ENCODE measurements around the gene NR3C2.

The NR3C2 gene

GRCh38 chr4:148081267-148081666 lies 360.9 kb downstream of the NR3C2 start:
- H3K27ac Mint-ChIP-seq, result peak overlapping the region; percentile 76
- ATAC-seq (no peak), DNase-seq (ENCODE audit: low spot score in 2 of 2) (no peak)
- peaks cover 4% of the 10 kb centered on the region for H3K9me3 Mint-ChIP-seq
- H3K36me3 Mint-ChIP-seq, result peaks cover 30% of the 10 kb centered on the region
- no peak overlapping the region for H3K4me3 Mint-ChIP-seq
- H3K4me1 Mint-ChIP-seq, result peaks cover 23% of the 10 kb centered on the region

GRCh38 chr4:148079961-148080360 lies 362.3 kb downstream of the NR3C2 start:
- Mint-ChIP-seq H3K4me3 (no peak overlapping the region), H3K9me3 (peaks cover 14% of the 10 kb centered on the region), H3K27ac (no peak overlapping the region), H3K4me1 (peaks cover 13% of the 10 kb centered on the region), H3K36me3 (peaks cover 31% of the 10 kb centered on the region)
- DNase-seq (ENCODE audit: low spot score in 2 of 2), result no peak
- ATAC-seq, result no peak

- Mint-ChIP-seq H3K9me3 (peaks cover 18% of the 10 kb centered on the region), H3K36me3 (peaks cover 39% of the 10 kb centered on the region), H3K4me3 (no peak overlapping the region), H3K27ac (no peak overlapping the region), H3K4me1 (peaks cover 6% of the 10 kb centered on the region)
- DNase-seq (ENCODE audit: low spot score in 2 of 2), result no peak
- no peak for ATAC-seq
Measured at GRCh38 chr4:148078061-148078460, 364.2 kb downstream of the NR3C2 start.

GRCh38 chr4:148077581-148077980 lies 364.6 kb downstream of the NR3C2 start:
- H3K9me3 Mint-ChIP-seq, result peaks cover 18% of the 10 kb centered on the region
- H3K4me1 Mint-ChIP-seq, result peaks cover 6% of the 10 kb centered on the region
- ATAC-seq, result no peak
- DNase-seq (ENCODE audit: low spot score in 2 of 2), result no peak
- no peak overlapping the region for H3K27ac Mint-ChIP-seq
- H3K4me3 Mint-ChIP-seq, result no peak overlapping the region
- H3K36me3 Mint-ChIP-seq, result peaks cover 43% of the 10 kb centered on the region

- H3K9me3 Mint-ChIP-seq, result peaks cover 18% of the 10 kb centered on the region
- peaks cover 6% of the 10 kb centered on the region for H3K4me1 Mint-ChIP-seq
- DNase-seq (ENCODE audit: low spot score in 2 of 2) (no peak), ATAC-seq (no peak)
- H3K4me3 Mint-ChIP-seq, result no peak overlapping the region
- H3K36me3 Mint-ChIP-seq, result peaks cover 37% of the 10 kb centered on the region
- H3K27ac Mint-ChIP-seq, result no peak overlapping the region
Measured at GRCh38 chr4:148076964-148077363, 365.2 kb downstream of the NR3C2 start.

- Mint-ChIP-seq H3K9me3 (peaks cover 18% of the 10 kb centered on the region), H3K36me3 (peaks cover 34% of the 10 kb centered on the region), H3K4me1 (no peaks in the 10 kb centered on the region), H3K4me3 (no peak overlapping the region), H3K27ac (peak overlapping the region; percentile 65)
- ATAC-seq, result no peak
- no peak for DNase-seq (ENCODE audit: low spot score in 2 of 2)
Measured at GRCh38 chr4:148075438-148075837, 366.8 kb downstream of the NR3C2 start.

GRCh38 chr4:148074462-148074861 lies 367.8 kb downstream of the NR3C2 start:
- Mint-ChIP-seq H3K9me3 (peaks cover 18% of the 10 kb centered on the region), H3K4me3 (no peak overlapping the region)

GRCh38 chr4:148073349-148073748 lies 368.9 kb downstream of the NR3C2 start:
- H3K36me3 Mint-ChIP-seq, result peaks cover 29% of the 10 kb centered on the region
- no peak overlapping the region for H3K27ac Mint-ChIP-seq
- no peaks in the 10 kb centered on the region for H3K4me1 Mint-ChIP-seq
- DNase-seq (ENCODE audit: low spot score in 2 of 2) (no peak), ATAC-seq (no peak)
- H3K4me3 Mint-ChIP-seq, result no peak overlapping the region
- H3K9me3 Mint-ChIP-seq, result peaks cover 18% of the 10 kb centered on the region

More at GRCh38 chr4:148074462-148074861, 367.8 kb downstream of the NR3C2 start:
- Mint-ChIP-seq H3K4me1 (no peaks in the 10 kb centered on the region), H3K36me3 (peaks cover 29% of the 10 kb centered on the region), H3K27ac (no peak overlapping the region)
- ATAC-seq, result no peak
- DNase-seq (ENCODE audit: low spot score in 2 of 2), result no peak

GRCh38 chr4:148072789-148073188 lies 369.4 kb downstream of the NR3C2 start:
- H3K36me3 Mint-ChIP-seq, result peaks cover 29% of the 10 kb centered on the region
- DNase-seq (ENCODE audit: low spot score in 2 of 2) (no peak), ATAC-seq (no peak)
- H3K9me3 Mint-ChIP-seq, result peaks cover 18% of the 10 kb centered on the region
- no peak overlapping the region for H3K27ac Mint-ChIP-seq
- H3K4me1 Mint-ChIP-seq, result no peaks in the 10 kb centered on the region
- no peak overlapping the region for H3K4me3 Mint-ChIP-seq

GRCh38 chr4:148071009-148071408 lies 371.2 kb downstream of the NR3C2 start:
- no peak for ATAC-seq
- H3K9me3 Mint-ChIP-seq, result peaks cover 15% of the 10 kb centered on the region
- H3K36me3 Mint-ChIP-seq, result peaks cover 23% of the 10 kb centered on the region
- H3K27ac Mint-ChIP-seq, result peak overlapping the region; percentile 43
- DNase-seq (ENCODE audit: low spot score in 2 of 2), result no peak
- H3K4me1 Mint-ChIP-seq, result no peaks in the 10 kb centered on the region
- H3K4me3 Mint-ChIP-seq, result no peak overlapping the region

GRCh38 chr4:148069895-148070178 lies 372.4 kb downstream of the NR3C2 start:
- Mint-ChIP-seq H3K4me3 (no peak overlapping the region), H3K36me3 (peaks cover 27% of the 10 kb centered on the region), H3K9me3 (peaks cover 7% of the 10 kb centered on the region), H3K27ac (peak overlapping the region; percentile 19), H3K4me1 (no peaks in the 10 kb centered on the region)
- ATAC-seq (no peak), DNase-seq (ENCODE audit: low spot score in 2 of 2) (no peak)

- no peak for ATAC-seq
- peak overlapping the region; percentile 19 for H3K27ac Mint-ChIP-seq
- no peak for DNase-seq (ENCODE audit: low spot score in 2 of 2)
- H3K36me3 Mint-ChIP-seq, result peaks cover 31% of the 10 kb centered on the region
- no peak overlapping the region for H3K4me3 Mint-ChIP-seq
- H3K9me3 Mint-ChIP-seq, result peaks cover 4% of the 10 kb centered on the region
- H3K4me1 Mint-ChIP-seq, result no peaks in the 10 kb centered on the region
Measured at GRCh38 chr4:148069086-148069894, 372.9 kb downstream of the NR3C2 start.

GRCh38 chr4:148068065-148068911 lies 373.9 kb downstream of the NR3C2 start:
- Mint-ChIP-seq H3K27ac (peak overlapping the region; percentile 23), H3K4me1 (no peaks in the 10 kb centered on the region), H3K36me3 (peaks cover 30% of the 10 kb centered on the region), H3K4me3 (no peak overlapping the region), H3K9me3 (no peaks in the 10 kb centered on the region)
- ATAC-seq, result peak; percentile 29
- DNase-seq (ENCODE audit: low spot score in 2 of 2), result no peak

- no peaks in the 10 kb centered on the region for H3K4me1 Mint-ChIP-seq
- peak overlapping the region; percentile 23 for H3K27ac Mint-ChIP-seq
- H3K9me3 Mint-ChIP-seq, result no peaks in the 10 kb centered on the region
- ATAC-seq, result no peak
- H3K4me3 Mint-ChIP-seq, result no peak overlapping the region
- DNase-seq (ENCODE audit: low spot score in 2 of 2), result no peak
- peaks cover 23% of the 10 kb centered on the region for H3K36me3 Mint-ChIP-seq
Measured at GRCh38 chr4:148067301-148067916, 374.8 kb downstream of the NR3C2 start.

- no peak for DNase-seq (ENCODE audit: low spot score in 2 of 2)
- H3K27ac Mint-ChIP-seq, result no peak overlapping the region
Measured at GRCh38 chr4:148065075-148065474, 377.1 kb downstream of the NR3C2 start.

More at GRCh38 chr4:148065075-148065474, 377.1 kb downstream of the NR3C2 start:
- no peaks in the 10 kb centered on the region for H3K9me3 Mint-ChIP-seq
- H3K36me3 Mint-ChIP-seq, result peaks cover 13% of the 10 kb centered on the region
- peaks cover 20% of the 10 kb centered on the region for H3K4me1 Mint-ChIP-seq
- no peak overlapping the region for H3K4me3 Mint-ChIP-seq
- no peak for ATAC-seq

Measured in stimulated activated effector memory CD8-positive, alpha-beta T cell treated with anti-CD3 and anti-CD28 coated beads, Interleukin-12 subunit alpha, Interleukin-12 subunit beta, amount 100 ng/mL, for 72 hours (primary cell).